ENCODE measurements around the gene SIX5.

The SIX5 gene

DNA sequence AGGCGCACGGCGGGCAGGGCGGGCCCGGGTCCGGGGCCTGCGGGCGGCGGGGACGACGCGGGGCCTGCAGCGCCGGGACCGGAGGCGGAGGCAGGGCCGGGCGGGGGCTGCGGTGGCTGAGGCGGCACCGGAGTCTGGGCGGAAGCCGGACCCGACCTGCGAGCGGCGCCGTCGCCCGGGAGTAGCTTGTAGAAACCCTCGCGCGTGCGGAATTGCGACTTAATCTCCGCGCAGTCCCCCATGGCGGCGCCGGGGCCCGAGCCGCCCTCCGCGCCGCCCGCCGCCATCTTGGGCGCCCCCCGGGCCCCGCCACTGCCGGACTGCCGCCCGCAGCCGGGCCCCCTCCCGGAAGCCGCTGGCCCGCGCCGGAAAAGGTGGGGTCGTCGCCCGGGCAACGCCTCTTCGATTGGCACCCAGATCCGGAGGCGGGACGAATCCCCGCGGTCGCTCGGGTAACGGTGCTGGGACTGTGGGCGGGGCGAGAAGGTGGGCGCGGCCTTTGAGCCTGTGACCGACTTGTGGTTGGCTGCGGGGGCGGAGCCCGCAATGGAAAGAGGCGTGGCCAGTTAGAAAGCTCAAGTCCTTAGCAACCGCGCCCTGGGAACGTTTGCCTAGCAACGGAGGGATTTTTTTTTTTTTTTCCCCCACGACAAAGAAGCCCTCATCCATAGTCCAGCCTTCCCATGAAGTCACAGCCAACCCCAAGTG lies 23.6 kb upstream of the SIX5 start, which contains the start of gene DMWD:
TSS of gene DMWD (minus strand) at position 376 of the 708 bp plus-strand sequence. CDS start at position 287, 89 bp downstream.
- DNase-seq: peak; percentile 97

DNA sequence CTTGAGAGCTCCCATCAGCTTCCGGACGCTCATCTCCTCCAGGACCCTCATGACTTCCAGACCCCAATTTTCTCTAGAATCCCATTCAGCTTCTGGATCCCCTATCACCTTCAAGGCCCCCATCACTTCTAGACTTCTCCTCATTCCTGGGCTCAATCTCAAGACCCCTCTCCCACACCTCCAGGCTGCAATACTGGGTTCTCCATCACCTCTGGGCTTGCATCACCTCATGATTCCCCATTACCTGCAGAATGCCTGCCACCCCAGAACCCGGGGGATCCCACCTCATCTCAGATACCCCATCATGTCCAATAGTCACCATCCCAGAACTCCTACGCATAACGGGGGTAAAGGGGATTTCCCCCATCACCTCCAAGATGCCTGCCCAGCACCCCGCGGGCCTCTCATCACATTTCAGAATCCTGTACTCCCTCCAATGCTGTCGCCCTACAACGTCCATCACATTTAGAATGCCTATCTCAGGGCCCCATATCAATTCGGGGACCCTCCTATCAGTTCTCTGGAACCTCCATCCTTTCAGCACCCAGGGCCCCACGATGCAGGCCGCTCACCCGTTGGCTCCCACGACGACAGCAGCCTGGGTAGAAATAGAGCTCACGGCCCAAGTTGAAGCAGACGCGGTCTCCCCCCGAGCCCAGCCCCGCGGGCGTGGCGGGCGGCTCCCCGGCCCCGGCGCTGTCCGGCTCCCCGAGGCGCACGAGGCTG lies 22.9 kb upstream of the SIX5 start:
- DNase-seq: no peak

DNA sequence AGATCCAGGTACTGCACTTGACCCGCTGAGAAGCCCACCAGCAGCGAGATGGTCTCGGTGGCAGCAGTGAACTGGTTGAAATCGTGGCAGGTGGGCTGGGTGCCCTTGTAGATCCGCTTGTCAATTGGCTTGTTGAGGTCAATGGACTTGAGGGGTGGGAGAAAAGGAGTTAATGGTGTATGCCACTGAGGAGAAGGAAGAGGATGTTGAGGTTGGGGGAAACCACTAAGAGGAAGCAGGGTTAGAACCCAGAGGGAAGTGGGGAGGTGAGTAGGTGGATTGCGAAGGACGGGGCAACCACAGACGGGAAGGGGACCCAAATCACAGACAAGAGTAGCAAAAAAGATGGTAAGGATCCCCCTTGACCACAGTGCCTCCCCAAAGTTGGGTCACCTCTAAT lies 21.9 kb upstream of the SIX5 start:
- no peak for DNase-seq

DNA sequence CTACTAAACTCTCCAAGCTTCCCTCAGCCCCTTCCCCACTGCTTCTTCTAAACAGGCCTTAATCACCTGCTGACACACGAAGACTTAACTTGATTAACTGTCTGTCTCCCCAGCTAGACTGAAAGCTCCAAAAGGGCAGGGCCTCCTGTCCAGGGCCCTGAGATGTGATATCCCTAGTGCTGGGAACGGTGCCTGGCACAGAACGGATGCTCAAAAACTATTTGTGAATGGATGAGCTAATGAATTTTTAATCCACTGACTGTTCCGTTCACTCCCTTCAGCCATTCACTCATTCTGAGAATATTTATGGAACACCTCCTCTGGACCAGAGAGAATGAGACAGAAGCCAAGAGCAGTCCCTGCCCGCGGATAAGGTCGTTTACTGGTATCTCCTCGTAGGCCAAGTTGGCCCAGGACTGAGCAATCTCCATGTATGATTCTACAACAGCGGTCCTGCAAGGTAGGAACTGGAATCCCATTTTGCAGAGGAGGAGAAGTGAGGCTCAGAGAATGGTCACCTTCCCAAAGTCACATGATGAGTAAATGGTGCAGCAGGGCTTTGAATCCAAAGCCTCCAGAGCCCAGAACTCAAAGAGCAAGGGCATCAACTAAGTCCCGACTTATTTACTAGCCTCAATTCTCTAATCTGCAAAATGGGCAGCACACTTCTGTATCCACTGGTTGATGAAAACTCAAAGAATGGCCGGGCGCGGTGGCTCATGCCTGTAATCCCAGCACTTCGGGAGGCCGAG lies 20.2 kb upstream of the SIX5 start:
- DNase-seq: no peak

DNA sequence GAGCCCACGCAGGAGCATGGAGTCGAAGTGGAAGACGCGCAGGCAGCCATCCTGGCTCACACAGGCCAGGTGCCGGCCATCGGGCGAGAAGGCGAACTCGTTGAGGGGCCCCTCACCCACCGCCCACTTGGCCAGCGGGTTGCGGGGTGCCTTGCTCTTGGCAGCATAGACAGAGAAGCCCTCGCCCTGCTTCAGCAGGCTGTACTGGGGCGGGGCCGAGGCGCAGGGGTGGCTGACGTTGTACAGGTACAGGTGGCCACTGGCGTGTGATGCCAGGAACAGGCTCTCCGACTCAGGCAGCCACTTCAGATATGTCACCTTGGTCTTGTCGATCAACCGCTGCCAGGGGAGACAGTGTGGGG lies 17.5 kb upstream of the SIX5 start:
- DNase-seq: no peak

DNA sequence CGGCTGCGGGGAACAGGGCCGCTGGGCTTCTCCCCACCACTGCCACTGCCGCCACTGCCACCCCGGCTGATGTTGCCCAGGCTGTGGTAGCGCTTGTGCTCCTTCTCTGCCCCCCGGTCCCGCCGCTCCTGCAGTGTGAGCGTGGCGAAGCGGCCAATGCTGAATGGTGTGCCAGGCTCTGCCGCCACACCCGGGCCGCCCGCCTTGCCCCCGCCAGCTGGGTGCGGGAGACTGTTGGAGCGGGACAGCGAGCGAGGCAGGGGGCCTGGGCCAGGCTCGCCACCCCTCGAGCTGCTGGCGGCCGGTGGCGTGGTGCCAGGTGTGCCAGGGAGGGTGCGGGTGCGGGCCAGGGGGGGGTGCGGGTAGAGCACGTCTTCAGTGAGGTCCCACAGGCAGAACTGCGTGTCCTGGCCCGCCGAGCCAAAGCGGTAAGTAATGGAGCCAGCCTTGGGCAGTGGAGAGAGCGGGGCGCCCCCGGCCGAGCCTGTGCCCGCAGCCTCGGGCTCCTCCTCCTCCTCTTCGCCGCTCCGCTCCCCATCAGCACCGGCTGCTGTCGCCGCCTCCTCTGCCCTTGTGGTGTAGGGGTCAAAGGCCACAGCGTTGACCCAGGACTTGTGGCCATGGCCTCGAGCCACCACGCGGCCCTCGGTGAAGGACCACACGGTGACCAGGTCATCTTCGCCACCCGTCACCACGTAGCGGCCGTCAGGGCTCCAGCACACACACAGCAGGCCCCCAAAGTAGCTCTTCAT lies 16.9 kb upstream of the SIX5 start:
- DNase-seq: no peak

DNA sequence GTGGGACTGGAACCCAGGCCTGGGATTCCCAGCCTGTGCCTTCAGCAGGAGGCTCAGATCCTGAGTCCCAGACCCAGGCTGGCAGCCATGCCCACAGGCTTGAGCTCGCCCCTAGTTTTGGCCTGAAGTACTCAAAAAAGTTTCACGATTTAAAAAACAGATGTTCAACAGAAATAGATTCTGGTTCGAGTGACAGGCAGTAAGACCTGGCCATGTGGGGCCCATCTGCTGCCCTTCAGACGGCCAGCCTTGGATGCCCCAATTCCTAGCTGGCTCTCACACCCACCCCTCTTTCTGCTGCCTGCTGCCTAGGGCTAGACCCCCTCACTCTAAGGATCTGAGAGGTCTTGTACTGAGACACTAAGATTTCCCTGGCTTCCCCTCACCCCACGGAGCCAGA lies 16.0 kb upstream of the SIX5 start:
- DNase-seq: no peak

DNA sequence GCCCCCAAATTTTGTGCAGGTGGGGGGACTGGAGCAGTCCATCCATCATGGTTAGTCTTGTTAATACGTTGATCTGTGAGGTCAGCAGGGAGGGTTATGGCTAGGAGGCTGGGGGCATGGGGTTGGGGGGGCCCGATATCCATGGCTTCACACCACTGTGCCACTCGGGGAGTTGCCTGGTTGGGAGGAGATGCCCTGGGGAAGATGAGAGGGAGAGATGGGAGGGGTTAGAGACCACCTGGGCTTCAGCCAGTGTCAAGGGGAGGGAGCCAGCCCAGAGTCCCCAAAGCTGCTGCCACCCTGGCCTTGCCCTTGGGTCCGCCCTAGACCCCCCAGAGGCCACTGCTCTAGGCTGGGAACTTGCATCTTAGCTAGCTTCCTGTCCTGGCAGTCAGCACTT lies 15.0 kb upstream of the SIX5 start:
- no peak for DNase-seq

DNA sequence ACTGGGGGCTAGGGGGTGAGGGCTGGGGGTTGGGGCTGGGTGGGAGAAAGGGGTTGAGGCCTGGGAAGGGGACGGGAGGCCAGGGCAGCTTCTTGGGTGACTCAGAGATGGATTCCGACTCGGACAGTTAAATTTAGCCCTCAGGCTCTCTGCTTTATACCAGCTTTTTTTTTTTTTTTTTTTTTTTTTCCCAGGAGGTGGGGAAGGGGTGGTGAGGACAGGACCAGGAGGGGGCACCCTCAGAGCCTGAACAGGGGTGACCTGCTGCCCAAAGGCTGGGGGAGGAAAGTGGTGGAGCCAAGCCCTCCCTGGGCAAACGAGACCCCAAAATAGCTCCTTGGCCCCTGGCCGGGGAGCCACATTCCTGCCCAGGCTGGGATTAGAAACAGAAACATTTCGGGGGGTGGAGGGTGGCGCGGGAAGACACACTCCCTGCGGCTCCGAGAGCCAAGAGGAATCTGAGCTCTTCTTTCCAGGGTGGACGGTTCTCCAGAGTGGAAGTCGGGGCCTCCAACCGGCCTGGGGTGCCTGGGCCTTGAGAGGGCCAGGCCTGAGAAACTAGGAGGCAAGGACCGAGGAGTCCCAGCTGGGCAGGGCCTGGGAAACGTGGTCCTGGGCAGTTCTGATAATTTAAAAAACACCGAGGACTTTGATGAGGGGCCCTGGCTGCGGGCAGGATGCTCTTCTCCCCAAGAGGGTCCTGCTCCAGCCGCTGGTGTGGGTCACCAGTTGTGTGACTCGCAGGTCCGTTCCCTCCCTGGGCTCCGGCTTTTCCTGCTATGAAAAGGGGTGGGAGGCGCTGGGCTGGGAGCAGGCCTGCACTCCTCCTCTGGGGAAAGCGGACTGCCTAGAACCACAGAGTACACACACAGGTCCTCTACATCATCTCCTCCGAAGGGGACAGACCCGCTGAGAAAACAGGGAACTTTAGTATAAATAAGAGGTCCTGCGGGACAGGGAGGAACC lies 14.1 kb upstream of the SIX5 start:
- no peak for DNase-seq

DNA sequence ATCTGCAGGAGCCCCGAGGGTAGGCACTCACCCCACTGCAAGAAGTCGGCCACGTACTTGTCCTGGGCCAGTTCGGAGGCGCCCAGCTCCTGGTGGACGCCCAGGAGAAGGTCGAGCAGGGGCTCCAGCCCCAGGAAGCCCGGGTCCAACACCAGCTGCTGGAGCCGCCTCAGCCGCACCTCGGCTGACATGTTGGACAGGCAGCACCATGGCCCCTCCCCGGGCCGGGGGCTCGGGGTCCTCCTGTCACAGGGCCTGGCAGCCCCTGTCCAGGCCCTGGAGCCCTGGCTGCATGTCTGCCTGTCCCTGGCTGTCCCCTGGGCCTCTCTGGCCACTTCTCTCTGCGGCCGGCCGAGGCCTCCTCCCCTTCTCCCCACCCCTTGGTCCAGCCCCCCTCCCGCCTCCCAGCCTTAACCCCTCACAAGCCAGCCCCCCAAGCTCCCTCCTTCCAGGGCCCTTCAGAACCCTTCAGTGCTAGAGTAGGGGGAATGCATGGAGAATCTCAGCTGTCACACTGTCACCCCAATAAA lies 13.2 kb upstream of the SIX5 start, which contains the start of gene DMPK:
TSS of gene DMPK (minus strand) at position 329 of the 530 bp plus-strand sequence. CDS start at position 191, 138 bp downstream.
- DNase-seq: no peak

DNA sequence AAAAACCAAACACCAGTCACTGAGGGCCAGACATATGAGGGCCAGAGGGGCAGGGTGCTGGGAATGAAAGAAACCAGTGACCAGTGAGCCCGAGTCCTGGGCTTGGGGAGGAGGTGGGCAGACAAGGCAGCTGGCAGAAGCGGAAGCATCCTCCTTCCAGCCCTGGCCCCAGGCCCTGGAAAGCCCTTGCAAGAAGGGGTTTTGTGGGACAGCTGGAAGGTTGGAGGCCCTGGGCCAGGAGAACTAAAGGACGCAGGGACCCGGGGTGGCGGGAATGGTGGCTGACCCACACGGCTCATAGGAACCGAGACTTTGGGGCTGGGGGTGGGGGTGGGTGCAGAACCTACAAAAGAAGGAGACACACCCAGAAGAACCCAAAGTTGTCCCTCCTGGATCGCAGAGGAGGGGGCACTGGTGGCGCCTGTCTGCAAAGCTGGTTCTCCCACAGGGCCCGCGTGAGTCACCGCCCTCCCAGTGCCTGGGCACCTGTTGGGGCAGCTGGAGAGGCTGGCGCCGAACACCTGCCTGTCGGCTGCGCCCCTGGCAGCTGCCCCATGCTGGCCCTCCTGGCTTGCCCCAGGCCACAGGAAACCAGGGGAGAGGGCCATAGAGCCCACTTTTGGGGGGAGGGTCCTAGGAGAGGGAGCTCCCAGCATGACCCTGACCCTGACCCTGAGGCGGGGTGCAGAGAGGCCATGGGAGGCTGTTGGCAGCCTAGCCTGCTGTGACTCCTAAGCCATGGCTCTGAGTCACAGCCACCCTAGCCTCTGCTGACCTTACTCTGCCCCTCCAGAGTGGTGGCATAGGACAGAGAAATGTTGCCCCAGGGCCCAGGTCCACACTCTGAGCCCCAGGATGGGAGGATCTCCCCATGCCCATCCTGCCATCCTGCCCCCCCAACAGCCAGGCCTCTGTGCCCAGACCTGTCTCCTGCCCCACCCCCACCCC lies 12.4 kb upstream of the SIX5 start:
- DNase-seq: peak; percentile 74

DNA sequence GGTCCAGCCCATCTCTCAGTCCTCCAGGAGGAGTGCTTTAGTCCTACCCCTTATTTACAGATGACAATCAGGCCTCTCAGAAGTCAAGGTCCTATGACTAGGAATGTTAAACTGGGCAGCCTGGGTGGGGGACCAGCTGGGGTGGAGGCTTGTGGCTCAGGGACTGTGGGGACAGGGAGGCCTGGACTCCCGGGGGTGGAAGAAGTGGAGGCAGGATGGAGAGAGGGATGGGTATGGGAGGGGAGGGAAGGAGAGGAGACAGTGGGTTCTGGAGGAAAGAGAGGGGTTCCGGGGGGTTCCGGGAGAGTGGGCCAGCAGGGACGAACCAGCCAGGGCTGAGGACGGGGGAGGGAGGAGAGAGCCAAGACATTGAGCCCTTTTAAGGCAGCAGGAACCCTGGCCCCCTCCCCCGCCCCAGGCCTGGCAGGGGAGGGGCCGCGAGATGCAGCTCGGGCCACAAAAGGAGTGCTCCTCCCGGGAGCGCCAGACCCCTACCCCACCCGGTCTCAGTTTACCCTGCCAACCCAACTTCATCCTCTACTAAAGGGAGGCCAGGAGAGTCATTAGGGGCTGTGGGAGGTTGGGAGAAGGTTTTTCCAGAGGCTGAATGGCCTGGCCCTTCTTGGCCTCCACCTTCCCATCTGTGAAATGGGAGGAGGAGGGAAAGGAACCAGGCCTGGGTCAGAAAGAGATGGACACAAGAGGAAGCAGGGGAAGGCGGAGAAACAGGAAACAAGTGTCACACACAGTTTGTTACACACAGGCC lies 11.6 kb upstream of the SIX5 start:
- DNase-seq: no peak

DNA sequence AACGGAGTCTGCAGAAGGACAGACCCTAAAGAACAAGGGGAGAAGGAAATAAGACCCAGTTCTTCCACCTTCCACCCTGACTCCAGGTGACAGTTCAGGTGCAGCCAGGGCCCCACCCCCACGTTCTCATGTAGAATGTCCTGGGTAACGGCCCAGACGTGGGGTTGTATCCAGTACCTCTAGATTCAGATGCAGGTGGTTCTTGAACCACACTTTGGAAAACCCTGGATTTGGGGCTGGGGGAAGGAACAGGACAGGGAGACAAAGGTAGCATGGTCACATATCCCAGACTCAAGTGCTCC lies 11.0 kb upstream of the SIX5 start:
- peak; percentile 36 for DNase-seq

DNA sequence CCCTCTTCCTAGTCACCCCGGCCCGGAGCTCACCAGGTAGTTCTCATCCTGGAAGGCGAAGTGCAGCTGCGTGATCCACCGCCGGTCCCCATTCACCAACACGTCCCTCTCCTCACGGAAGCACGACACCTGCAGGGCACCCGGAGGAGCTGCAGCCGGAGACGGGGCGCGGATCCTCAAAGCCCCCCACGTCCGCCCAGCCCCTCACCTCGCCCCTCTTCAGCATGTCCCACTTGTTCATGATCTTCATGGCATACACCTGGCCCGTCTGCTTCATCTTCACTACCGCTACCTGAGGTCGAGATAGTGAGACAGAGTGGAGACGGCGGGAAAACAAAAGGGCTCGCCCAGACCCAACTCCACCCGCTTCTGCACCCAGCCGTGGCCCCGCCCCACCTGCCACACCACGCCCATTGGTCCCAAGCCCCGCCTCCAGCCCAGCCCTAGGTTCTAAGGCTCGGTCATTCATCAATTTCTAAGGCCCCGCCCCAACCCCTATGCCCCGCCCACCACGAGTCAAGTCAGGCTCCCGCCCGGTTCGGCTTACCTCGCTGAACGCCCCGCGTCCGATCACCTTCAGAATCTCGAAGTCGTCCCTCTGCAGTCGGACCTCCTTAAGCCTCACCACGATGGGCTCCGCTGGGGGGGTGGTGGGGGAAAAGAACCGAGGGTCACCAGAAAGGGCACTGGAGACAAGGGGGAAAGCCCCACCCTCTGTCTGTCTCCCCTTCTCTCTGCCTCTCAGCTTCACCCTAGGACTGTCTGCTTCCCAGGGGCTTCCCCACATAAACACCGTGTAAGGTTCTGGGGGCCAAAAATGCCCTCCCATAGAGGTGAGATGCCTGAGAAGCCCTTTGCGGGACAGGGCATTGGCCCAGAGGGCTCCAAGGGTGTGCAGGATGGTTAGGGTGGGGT lies 10.4 kb upstream of the SIX5 start:
- peak; percentile 92 for DNase-seq

DNA sequence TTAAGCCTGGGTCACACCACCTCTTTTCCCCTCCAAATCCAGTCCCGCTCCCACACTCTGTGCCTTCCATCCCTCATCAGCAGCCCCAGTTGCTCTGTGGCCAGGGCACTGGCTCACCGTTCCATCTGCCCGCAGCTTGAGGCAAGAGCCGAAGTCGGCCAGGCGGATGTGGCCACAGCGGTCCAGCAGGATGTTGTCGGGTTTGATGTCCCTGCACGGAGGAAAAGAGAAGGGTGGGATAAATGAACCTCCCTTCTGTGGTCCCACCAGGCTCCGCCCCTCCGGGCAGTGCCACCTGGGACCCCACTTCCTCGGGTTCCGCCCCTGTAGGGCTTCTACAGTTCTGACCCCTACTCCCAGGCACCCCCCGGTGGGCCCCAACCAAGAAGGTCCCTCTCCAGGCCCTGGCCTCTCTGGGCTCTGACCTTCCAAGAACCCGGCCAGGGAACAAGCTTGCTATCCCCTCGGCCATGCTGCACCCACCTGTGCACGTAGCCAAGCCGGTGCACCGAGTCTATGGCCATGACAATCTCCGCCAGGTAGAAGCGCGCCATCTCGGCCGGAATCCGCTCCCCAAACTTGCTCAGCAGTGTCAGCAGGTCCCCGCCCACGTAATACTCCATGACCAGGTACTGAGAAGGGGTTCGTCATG lies 9.1 kb upstream of the SIX5 start:
- DNase-seq: no peak

DNA sequence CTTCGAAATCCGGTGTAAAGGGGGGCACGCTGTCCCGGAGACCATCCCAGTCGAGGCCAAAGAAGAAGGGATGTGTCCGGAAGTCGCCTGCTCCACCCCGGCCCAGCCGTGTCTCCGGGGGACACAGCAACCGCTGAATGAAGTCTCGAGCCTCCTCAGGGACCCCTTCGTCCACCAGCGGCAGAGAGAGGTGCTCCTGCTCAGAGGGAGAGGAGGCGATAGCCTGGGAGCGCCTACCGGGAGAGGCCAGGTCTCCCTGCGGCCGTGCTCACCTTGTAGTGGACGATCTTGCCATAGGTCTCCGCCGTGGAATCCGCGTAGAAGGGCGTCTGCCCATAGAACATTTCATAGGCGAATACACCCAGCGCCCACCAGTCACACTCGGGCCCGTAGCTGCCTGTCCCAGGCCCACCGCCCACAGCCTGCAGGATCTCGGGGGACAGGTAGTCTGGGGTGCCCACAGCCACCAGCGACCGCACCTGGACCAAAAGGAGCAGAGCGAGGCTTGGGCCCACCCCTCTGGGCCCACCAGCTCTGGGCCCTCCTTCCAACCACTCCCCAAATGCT lies 8.4 kb upstream of the SIX5 start:
- no peak for DNase-seq

DNA sequence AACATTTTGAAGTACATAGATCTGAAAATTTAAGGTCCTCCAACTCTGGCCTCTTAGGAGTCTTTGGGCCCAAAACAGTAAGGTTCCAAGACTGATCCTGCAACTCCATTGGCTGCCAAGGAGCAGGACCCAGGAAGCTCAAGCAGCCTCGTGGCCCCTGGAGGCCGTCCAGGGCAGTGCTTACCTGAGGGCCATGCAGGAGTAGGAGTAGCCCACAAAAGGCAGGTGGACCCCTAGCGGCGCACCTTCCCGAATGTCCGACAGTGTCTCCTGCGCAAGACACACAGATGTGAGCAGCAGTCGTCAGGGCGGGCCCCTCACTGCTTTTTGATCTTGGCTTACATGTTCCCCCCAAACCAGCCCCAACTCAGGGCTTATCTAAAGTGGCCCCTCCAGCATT lies 5.7 kb upstream of the SIX5 start:
- DNase-seq: no peak

DNA sequence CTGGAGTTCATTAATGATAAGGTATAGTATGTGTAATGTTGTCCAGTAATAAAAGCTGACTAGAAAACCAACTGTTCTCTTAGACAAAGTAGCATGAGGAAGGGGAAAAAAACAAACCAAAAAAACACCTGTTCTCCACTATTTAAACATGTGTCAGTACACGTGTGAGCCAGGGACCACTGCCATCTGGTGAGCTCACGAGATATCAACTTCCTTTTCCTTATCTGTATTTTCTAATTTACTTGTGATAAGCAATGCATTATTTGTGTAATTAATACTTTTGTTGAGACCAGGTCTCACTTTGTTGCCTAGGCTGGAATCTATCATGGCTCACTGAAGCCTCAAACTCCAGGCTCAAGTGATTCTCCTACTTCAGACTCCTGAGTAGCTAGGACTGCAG lies 4.3 kb upstream of the SIX5 start:
- DNase-seq: no peak

Data from DMS79 treated with DMSO at 0.1 percent for 48 hours (cell line).